Caco-2 (cell line): ENCODE results near the gene ZBTB6. TPM values are rescaled to one million over a fixed set of nuclear protein-coding genes. Genes with fewer than 3 reads are reported as not detected.

Source experiments
- BruUV-seq: library from RNA; stranded (reverse); fragments of 400-500 nt; replicated peaks from 2 replicates; lab custom pipeline; 2021; lab: Mats Ljungman, UMichigan
- CTCF ChIA-PET: fragments of 300-600 bp; sonication (Branson Sonifier 250); formaldehyde crosslinking; loops from one replicate; lab custom pipeline; 2022; ENCODE audit warnings: antibody characterized with exemption; lab: Charles Lee
- POLR2A ChIA-PET: fragments of 300-600 bp; sonication (Branson Sonifier 250); formaldehyde crosslinking; loops from one replicate; lab custom pipeline; 2022; ENCODE audit warnings: antibody characterized with exemption; lab: Charles Lee
- DNase-seq, 2 experiments: peaks; one replicate each; pipeline versions ENCODE4 v3.0.0 to v3.0.0-alpha.2; 2020 to 2022
- H3K27me3 ChIP-seq: replicated peaks from 2 replicates; pipeline ENCODE4 v1.6.0; 2011; ENCODE audit warnings: low read length; ENCODE audit not compliant: control insufficient read depth, insufficient read depth
- H3K36me3 ChIP-seq: 2 replicates; pipeline ENCODE4 v1.5.1; 2011; ENCODE audit warnings: low read length; ENCODE audit not compliant: control insufficient read depth, insufficient read depth
- H3K4me1 ChIP-seq: fragments of 250-450 bp; sonication (Bioruptor Pico); 2 replicates; pipeline ENCODE4 v1.5.1; 2020; ENCODE audit warnings: mild to moderate bottlenecking
- H3K4me3 ChIP-seq: 2 replicates; pipeline ENCODE4 v1.5.1; 2011; ENCODE audit warnings: low read depth, mild to moderate bottlenecking, control low read depth, low read length
- H3K9me3 ChIP-seq: fragments of 250-450 bp; sonication (Bioruptor Pico); 2 replicates; pipeline ENCODE4 v1.5.1; 2020; ENCODE audit warnings: mild to moderate bottlenecking, moderate library complexity
- H3K27ac Mint-ChIP-seq: one replicate; pipeline ENCODE4 v1.8.0; 2022; ENCODE audit warnings: mixed read lengths; ENCODE audit not compliant: unreplicated experiment
- H3K27me3 Mint-ChIP-seq: one replicate; pipeline ENCODE4 v1.8.0; 2022; ENCODE audit warnings: mixed read lengths; ENCODE audit not compliant: insufficient read depth, unreplicated experiment
- H3K36me3 Mint-ChIP-seq: one replicate; pipeline ENCODE4 v1.8.0; 2022; ENCODE audit warnings: mild to moderate bottlenecking, mixed read lengths; ENCODE audit not compliant: insufficient read depth, unreplicated experiment
- H3K4me1 Mint-ChIP-seq: one replicate; pipeline ENCODE4 v1.8.0; 2022; ENCODE audit warnings: low read depth, mixed read lengths; ENCODE audit not compliant: unreplicated experiment
- H3K4me3 Mint-ChIP-seq: one replicate; pipeline ENCODE4 v1.8.0; 2022; ENCODE audit warnings: mild to moderate bottlenecking, moderate library complexity, mixed read lengths; ENCODE audit not compliant: unreplicated experiment
- H3K9me3 Mint-ChIP-seq: one replicate; pipeline ENCODE4 v1.8.0; 2022; ENCODE audit warnings: mixed read lengths; ENCODE audit not compliant: unreplicated experiment
- CTCF ChIP-seq, 2 experiments: fragments of 200-600 bp in 1 of 2; IDR thresholded peaks; 1 replicate in 1 of 2; 2 replicates in 1 of 2; pipeline versions ENCODE4 v1.5.1 to v1.8.0; 2011 to 2022; ENCODE audit warnings: antibody characterized with exemption in 1 of 2, control low read depth in 1 of 2, inconsistent platforms in 1 of 2, low read depth in 1 of 2, low read length in 1 of 2, mild to moderate bottlenecking in 1 of 2, moderate library complexity in 1 of 2; ENCODE audit not compliant: insufficient read depth in 1 of 2, severe bottlenecking in 1 of 2, unreplicated experiment in 1 of 2
- intact Hi-C: fragments of 100-400 bp; cut with micrococcal nuclease; formaldehyde crosslinking; loops from one replicate; pipeline ENCODE4 v1.10.0; 2022; ENCODE audit not compliant: unreplicated experiment
- total RNA-seq: library from RNA; stranded (reverse); gene quantifications from 2 replicates; pipeline ENCODE4 v1.2.3, GENCODE V29; 2022

Gene ZBTB6
- total RNA-seq, 1 experiment from 2014 or later = 7.2 TPM

DNA sequence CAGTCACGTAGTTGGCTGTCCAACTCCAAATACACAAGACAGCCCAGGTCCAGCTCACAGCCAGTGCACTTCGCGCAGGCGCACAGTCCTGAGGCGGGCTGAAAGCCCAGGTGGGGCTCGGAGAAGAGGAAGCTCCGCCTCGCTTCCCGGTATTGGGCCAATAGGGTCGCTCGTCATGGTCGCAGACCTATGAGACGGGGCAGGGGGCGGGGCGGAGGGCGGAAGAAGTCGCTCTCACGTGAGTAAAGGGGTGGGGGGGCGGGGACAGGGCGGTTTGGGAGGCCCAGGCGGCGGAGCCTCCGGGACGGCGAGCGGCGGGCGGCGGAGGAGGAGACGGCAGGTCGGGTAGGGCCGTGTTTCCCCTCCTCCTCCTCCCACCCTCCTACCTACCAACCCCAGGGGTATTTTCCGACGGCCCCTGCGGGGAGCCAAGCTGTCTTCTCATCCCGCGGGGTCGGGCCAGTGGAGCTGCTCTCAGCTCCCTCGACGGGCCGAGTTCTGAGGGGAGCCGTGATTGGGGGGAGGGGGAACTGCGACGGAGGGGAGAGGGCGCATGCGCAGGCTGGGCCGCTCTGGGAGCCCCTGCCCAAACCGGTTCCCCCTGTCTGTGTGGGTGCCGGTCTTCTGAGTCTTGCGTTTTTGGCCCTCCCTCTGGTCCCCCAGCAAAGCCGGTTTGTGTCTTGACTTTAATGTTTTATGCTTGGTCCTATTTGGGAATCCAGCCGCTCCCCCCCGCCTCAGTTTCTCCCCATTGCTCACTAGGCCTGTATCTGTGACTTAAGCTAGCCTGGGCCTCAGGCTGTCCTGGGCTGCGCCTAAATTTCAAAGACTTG, 27.8 kb upstream of the ZBTB6 start, which contains the start of gene RABGAP1:
TSS of gene RABGAP1 (plus strand) at position 272 of the 833 bp plus-strand sequence. CDS start 16,040 bp downstream, outside the sequence.
- no TSS peak for BruUV-seq
- Histone ChIP-seq H3K27me3 (no peaks in the 10 kb centered on the region), H3K9me3 (no peaks in the 10 kb centered on the region), H3K4me3 (peak within 1 kb of the TSS; percentile 80), H3K36me3 (peaks cover 1% of the 10 kb centered on the region; the same call in 1 of the 2 replicates), H3K4me1 (peaks cover 9% of the 10 kb centered on the region; the same call in 1 of the 2 replicates)
- intact Hi-C loops = loop anchor here (1.0 kb wide), 3 partner anchors 10 to 36 kb away; partner anchors contain the start of genes RC3H2, ZBTB26 and ZBTB6
- DNase-seq = peak; percentile 98 to 99
- Mint-ChIP-seq H3K4me1 (peaks cover 14% of the 10 kb centered on the region), H3K9me3 (no peaks in the 10 kb centered on the region), H3K27me3 (no peaks in the 10 kb centered on the region), H3K4me3 (peak within 1 kb of the TSS; percentile 94), H3K36me3 (peaks cover 57% of the 10 kb centered on the region), H3K27ac (peak within 1 kb of the TSS; percentile 87)
- no peak for TF ChIP-seq CTCF (IDR thresholded peaks at IDR 0.05; ENCODE audit: insufficient read depth in 1 of 2, low read depth in 1 of 2, low read length in 1 of 2, severe bottlenecking in 1 of 2, unreplicated experiment in 1 of 2)
- ChIA-PET CTCF (interaction anchor here (0.7 kb wide), 2 partner anchors 10 to 28 kb away, joined by 3 to 4 read pairs; partner anchors contain the start of genes ZBTB26 and ZBTB6), POLR2A (interaction anchor here (0.5 to 1.8 kb wide), 14 partner anchors 9 to 749 kb away, joined by 3 to 36 read pairs (median 6); partner anchors contain the start of genes MRRF, PDCL, RBM18 and RC3H2)

- H3K27me3 Mint-ChIP-seq = no peaks in the 10 kb centered on the region
- peaks cover 1% of the 10 kb centered on the region; the same call in 1 of the 2 replicates for H3K36me3 ChIP-seq
- BruUV-seq = no TSS peak
- no peaks in the 10 kb centered on the region for H3K27me3 ChIP-seq
- no peak for DNase-seq
- no peaks in the 10 kb centered on the region for H3K9me3 ChIP-seq
- intact Hi-C loops = loop anchor here (1.0 kb wide), 3 partner anchors 9 to 35 kb away; partner anchors contain the start of genes RC3H2, ZBTB26 and ZBTB6
- H3K27ac Mint-ChIP-seq = peak overlapping the region; percentile 87
- H3K4me1 ChIP-seq = peaks cover 9% of the 10 kb centered on the region; the same call in 1 of the 2 replicates
- no peak for TF ChIP-seq CTCF (IDR thresholded peaks at IDR 0.05; ENCODE audit: insufficient read depth in 1 of 2, low read depth in 1 of 2, low read length in 1 of 2, severe bottlenecking in 1 of 2, unreplicated experiment in 1 of 2)
- H3K36me3 Mint-ChIP-seq = peaks cover 54% of the 10 kb centered on the region
- peak overlapping the region; percentile 27 for H3K4me3 ChIP-seq
- H3K4me3 Mint-ChIP-seq = peak overlapping the region; percentile 94
- ChIA-PET POLR2A (interaction anchor here (0.5 to 1.8 kb wide), 15 partner anchors 9 to 1206 kb away, joined by 3 to 36 read pairs (median 6); partner anchors contain the start of genes MRRF, PDCL, RBM18 and RC3H2), CTCF (interaction anchor here (0.7 kb wide), 2 partner anchors 9 to 28 kb away, joined by 3 to 4 read pairs; partner anchors contain the start of genes ZBTB26 and ZBTB6)
- no peaks in the 10 kb centered on the region for H3K9me3 Mint-ChIP-seq
- H3K4me1 Mint-ChIP-seq = peaks cover 14% of the 10 kb centered on the region
These were observed 27.3 kb upstream of the ZBTB6 start for GRCh38 chr9:122940454-122940748.

GRCh38 chr9:122939601-122940000, 26.5 kb upstream of the ZBTB6 start:
- Mint-ChIP-seq H3K4me1 (peaks cover 14% of the 10 kb centered on the region), H3K9me3 (no peaks in the 10 kb centered on the region), H3K27me3 (no peaks in the 10 kb centered on the region), H3K36me3 (peaks cover 48% of the 10 kb centered on the region), H3K4me3 (peak overlapping the region; percentile 49), H3K27ac (peak overlapping the region; percentile 20)
- ChIA-PET CTCF (no interaction called here), POLR2A (interaction anchor here (1.8 kb wide), 1 partner anchor 8 kb away, joined by 36 read pairs; the partner anchor contains the start of gene ZBTB26)
- Histone ChIP-seq H3K9me3 (no peaks in the 10 kb centered on the region), H3K27me3 (no peaks in the 10 kb centered on the region), H3K36me3 (peaks cover 1% of the 10 kb centered on the region; the same call in 1 of the 2 replicates), H3K4me3 (no peak overlapping the region), H3K4me1 (peaks cover 9% of the 10 kb centered on the region; the same call in 1 of the 2 replicates)
- no peak for TF ChIP-seq CTCF (IDR thresholded peaks at IDR 0.05; ENCODE audit: insufficient read depth in 1 of 2, low read depth in 1 of 2, low read length in 1 of 2, severe bottlenecking in 1 of 2, unreplicated experiment in 1 of 2)
- intact Hi-C loops = no loop called here
- no TSS peak for BruUV-seq
- no peak for DNase-seq
